ENCODE measurements around the gene GPC4. TPM values are rescaled to one million over a fixed set of nuclear protein-coding genes. Genes with fewer than 3 reads are reported as not detected.

GPC4 gene
- total RNA-seq, 2 experiments from 2014 or later, result not detected

DNA sequence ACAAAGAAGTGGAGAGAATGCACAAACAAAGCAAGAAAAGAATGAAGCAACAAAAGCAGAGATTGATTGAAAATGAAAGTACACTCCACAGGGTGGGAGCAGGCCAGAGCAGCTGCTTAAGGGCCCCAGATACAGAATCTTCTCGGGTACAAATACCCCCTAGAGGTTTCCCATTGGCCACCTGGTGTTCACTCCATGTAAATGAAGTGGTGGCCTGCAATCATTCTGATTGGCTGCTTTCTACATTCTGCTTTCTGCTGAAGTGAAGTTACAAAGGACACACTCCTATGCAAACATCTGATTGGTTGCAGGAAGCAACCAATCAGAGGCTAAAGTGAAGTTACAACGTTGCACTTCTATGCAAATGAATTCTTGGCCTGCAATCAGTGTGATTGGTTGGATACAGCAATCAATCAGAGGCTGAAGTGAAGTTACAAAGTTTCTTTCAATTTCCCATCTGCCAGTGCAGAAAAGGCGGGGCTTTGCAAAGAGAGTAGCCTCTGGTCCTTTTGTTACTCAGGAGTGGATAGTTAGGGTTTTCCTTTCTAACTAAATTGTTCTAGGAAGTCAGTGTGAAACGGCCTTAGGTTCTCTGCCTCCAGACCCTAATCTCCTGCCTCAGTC is 19.0 kb upstream of the GPC4 start:
- DNase-seq, result no peak
- no peaks in the 10 kb centered on the region for H3K4me1 Mint-ChIP-seq
- no peaks in the 10 kb centered on the region for H3K36me3 Mint-ChIP-seq (ENCODE audit: low read depth)
- POLR2A ChIA-PET, result no interaction called here
- CTCF ChIA-PET, result no interaction called here
- H3K27me3 Mint-ChIP-seq, result no peaks in the 10 kb centered on the region
- H3K27ac Mint-ChIP-seq, result no peak overlapping the region
- H3K9me3 Mint-ChIP-seq, result no peaks in the 10 kb centered on the region
- no peak overlapping the region for H3K4me3 Mint-ChIP-seq

DNA sequence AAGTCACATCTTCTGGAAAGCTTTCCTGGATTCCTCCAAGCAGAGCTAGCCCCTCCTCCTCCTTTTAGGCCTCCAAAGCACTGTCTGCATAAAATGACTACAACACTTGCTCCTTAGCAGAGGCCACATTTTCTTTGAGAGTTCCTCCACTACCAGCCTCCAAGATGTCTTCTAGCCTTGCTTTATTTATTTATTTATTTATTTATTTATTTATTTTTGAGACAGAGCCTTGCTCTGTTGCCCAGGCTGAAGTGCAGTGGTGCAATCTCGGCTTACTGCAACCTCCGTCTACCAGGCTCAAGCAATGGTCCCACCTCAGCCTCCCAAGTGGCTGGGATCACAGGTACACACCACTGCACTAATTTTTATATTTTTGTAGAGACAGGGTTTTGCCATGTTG is 4.6 kb upstream of the GPC4 start:
- H3K9me3 Mint-ChIP-seq, result no peaks in the 10 kb centered on the region
- DNase-seq, result no peak
- H3K27ac Mint-ChIP-seq, result no peak overlapping the region
- H3K4me3 Mint-ChIP-seq, result no peak overlapping the region
- CTCF ChIA-PET, result interaction anchor here (0.7 kb wide), 1 partner anchor 19 kb away, joined by 3 read pairs; no protein-coding TSS in a partner anchor
- POLR2A ChIA-PET, result no interaction called here
- H3K36me3 Mint-ChIP-seq (ENCODE audit: low read depth), result no peaks in the 10 kb centered on the region
- no peaks in the 10 kb centered on the region for H3K4me1 Mint-ChIP-seq
- peaks cover 26% of the 10 kb centered on the region for H3K27me3 Mint-ChIP-seq

DNA sequence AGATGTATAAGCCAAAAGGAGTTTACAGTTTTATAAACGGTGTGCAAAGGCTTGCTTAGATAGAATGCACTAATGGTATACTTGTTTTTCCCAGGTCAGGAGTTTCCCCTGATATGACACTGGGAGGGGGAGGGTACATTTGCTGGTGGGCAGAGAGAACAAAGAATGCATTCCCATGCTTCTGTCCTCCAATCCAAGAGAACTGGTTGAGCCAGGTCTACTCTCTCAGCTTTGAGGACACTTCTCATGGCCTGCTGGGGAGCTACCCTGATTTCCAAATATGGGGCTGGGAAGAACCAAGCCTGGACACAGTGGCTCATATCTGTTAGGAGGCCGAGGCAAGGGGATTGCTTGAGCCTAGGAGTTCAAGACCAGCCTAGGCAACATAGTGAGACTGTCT is 3.3 kb upstream of the GPC4 start:
- Mint-ChIP-seq H3K4me1 (peaks cover 2% of the 10 kb centered on the region), H3K27ac (no peak overlapping the region), H3K9me3 (no peaks in the 10 kb centered on the region), H3K27me3 (peaks cover 34% of the 10 kb centered on the region), H3K4me3 (no peak overlapping the region), H3K36me3 (ENCODE audit: low read depth) (no peaks in the 10 kb centered on the region)
- DNase-seq, result no peak
- ChIA-PET POLR2A (no interaction called here), CTCF (no interaction called here)

DNA sequence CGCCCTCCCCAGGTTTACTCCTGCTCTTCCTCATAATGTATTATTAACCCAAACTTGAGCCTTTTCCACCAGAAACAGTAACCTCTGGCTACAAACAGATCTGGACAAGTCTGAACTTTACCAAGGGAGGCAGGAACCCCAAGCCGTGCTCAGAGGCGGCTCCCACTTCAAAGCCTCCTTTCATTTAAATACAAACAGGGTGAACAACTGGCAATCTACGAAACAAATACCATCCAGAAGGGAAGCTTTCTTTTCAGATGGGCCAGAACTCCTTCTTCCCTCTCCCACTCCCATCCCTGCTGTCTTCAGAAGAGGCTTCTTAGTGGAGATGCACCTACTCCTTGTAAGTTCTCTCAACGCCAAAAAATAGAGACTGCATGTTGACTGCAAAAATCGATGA is 2.1 kb upstream of the GPC4 start:
- no peak overlapping the region for H3K4me3 Mint-ChIP-seq
- H3K36me3 Mint-ChIP-seq (ENCODE audit: low read depth), result no peaks in the 10 kb centered on the region
- CTCF ChIA-PET, result no interaction called here
- DNase-seq, result no peak
- no peak overlapping the region for H3K27ac Mint-ChIP-seq
- H3K9me3 Mint-ChIP-seq, result no peaks in the 10 kb centered on the region
- peaks cover 2% of the 10 kb centered on the region for H3K4me1 Mint-ChIP-seq
- peaks cover 43% of the 10 kb centered on the region for H3K27me3 Mint-ChIP-seq
- POLR2A ChIA-PET, result no interaction called here

DNA sequence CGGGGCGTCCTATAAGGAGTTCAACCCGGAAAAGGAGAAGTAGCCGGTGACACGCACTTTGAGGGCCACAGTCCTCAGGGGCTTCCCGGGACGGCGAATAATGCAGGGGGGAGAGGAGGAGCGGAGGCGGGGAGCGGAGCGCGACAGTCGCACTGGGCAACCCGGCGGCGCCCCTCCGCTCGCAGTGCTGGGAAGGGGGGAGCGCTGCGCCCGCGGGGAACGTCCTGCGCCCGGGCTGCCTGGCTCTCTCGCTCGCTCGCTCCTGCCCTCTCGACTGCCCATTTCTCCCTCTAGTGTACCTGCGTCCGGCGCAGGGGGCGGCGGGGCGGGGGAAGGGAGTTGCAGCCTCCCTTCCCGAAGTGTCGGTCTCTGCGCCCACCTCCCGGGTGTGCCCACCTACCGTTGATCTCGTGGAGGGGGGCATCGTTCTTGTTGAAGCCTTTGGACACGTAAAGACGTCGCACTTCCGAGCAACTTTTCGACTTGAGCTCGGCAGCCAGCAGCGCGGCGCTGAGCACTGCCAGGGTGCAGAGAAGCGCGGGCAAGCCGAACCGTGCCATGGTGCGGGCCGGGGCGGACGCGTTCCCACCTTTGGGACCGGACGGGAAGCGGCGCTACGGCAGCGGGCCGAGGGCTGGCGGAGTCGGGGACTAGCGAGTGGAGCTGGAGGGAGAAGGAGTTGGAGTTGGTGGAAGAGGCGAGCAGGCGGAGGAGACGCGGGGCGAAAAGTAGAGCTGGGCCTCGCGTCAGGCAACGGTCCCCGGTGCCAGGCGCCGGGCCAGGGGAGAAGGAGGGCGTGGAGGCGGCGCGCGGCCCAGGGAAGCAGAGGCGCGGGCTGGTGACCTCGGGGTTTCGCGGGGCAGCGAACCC is 648 bp downstream of the GPC4 start:
- POLR2A ChIA-PET, result no interaction called here
- H3K4me1 Mint-ChIP-seq, result peaks cover 2% of the 10 kb centered on the region
- CTCF ChIA-PET, result interaction anchor here (0.6 kb wide), 1 partner anchor 19 kb away, joined by 3 read pairs; no protein-coding TSS in a partner anchor
- DNase-seq, result no peak
- no peaks in the 10 kb centered on the region for H3K9me3 Mint-ChIP-seq
- H3K36me3 Mint-ChIP-seq (ENCODE audit: low read depth), result no peaks in the 10 kb centered on the region
- H3K27ac Mint-ChIP-seq, result no peak overlapping the region
- H3K27me3 Mint-ChIP-seq, result peaks cover 60% of the 10 kb centered on the region
- peak overlapping the region; percentile 58 for H3K4me3 Mint-ChIP-seq

DNA sequence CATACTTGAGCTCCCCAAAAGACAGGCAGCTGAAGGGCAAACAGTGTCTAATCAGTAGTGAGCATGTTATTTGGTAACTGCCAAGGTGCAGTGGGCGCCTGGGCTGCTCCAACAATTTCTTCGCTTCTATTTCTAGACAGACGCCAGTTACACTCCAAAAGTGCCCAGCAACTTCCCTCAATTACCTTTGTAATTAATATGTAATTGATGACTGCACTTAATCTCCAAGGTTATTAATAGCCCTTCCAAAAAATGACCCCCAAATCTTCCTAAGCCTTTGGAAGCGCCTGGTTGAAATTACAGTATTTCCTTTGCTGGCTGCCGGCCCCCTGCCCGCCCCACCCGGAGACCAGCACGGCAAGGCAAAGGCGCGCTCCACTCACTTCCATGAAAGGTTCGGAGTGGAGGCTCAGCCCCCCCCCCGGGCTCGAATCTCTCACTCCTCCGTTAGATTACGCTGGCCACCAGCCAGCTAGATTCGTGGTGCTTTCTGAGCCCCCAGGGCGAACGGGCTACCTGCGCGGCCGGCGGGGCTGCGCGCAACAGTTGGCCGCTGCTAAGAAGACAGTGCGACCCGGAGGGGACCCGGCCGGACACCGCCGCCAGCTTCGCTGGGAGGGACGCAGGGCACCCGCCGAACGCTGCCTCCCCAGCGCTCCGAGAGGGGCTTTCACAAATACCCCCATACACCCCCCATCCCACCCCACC is 1.9 kb downstream of the GPC4 start:
- Mint-ChIP-seq H3K36me3 (ENCODE audit: low read depth) (no peaks in the 10 kb centered on the region), H3K4me3 (no peak overlapping the region), H3K27ac (no peak overlapping the region), H3K27me3 (peaks cover 61% of the 10 kb centered on the region), H3K4me1 (peaks cover 2% of the 10 kb centered on the region), H3K9me3 (no peaks in the 10 kb centered on the region)
- POLR2A ChIA-PET, result no interaction called here
- CTCF ChIA-PET, result no interaction called here
- DNase-seq, result no peak

DNA sequence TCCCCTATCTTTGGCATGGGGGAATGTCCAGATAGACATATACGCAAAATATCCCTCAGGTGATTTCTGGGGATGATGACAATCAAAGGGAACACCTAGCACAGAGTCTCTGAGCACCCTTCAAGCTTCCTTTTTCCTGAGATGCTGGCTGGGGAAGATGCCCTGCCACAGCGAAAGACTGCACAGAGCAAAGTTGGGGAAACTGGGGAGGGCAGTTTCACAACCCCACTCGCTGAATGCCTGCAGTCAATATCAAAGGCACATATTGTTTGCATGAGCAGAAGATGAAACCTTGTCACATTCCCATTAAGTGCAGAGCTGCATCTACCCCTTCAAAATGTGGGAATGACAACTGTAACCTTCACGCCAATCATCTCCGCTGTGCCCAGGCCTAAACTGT is 2.6 kb downstream of the GPC4 start:
- Mint-ChIP-seq H3K27ac (no peak overlapping the region), H3K36me3 (ENCODE audit: low read depth) (no peaks in the 10 kb centered on the region), H3K9me3 (no peaks in the 10 kb centered on the region), H3K4me1 (peaks cover 2% of the 10 kb centered on the region), H3K4me3 (no peak overlapping the region), H3K27me3 (peaks cover 58% of the 10 kb centered on the region)
- ChIA-PET POLR2A (no interaction called here), CTCF (interaction anchor here (0.5 to 0.9 kb wide), 2 partner anchors 16 to 41 kb away, joined by 3 read pairs; no protein-coding TSS in a partner anchor)
- no peak for DNase-seq

DNA sequence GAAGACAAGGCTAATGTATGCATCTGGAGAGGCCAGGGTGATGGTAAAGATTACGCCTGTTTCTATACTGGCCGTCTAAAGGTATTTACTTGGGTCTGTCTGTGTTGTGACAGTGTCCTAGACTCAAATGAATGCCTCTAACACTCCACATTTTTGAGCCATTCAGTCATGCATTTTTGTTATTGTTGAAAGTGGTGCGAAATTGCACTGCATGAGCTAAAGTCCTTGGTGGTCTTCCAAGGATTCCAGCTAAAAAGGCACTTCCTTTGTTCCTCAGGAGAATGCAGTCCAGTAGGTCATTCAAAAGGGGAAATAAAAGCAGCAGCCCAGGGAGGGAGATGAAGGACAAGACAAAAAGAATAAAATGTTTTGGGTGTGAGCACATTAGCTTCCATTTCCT is 3.0 kb downstream of the GPC4 start:
- H3K27me3 Mint-ChIP-seq, result peaks cover 54% of the 10 kb centered on the region
- no peak overlapping the region for H3K27ac Mint-ChIP-seq
- ChIA-PET POLR2A (no interaction called here), CTCF (interaction anchor here (0.5 to 0.9 kb wide), 2 partner anchors 15 to 41 kb away, joined by 3 read pairs; no protein-coding TSS in a partner anchor)
- H3K9me3 Mint-ChIP-seq, result no peaks in the 10 kb centered on the region
- H3K36me3 Mint-ChIP-seq (ENCODE audit: low read depth), result no peaks in the 10 kb centered on the region
- no peak for DNase-seq
- H3K4me1 Mint-ChIP-seq, result peaks cover 2% of the 10 kb centered on the region
- no peak overlapping the region for H3K4me3 Mint-ChIP-seq

DNA sequence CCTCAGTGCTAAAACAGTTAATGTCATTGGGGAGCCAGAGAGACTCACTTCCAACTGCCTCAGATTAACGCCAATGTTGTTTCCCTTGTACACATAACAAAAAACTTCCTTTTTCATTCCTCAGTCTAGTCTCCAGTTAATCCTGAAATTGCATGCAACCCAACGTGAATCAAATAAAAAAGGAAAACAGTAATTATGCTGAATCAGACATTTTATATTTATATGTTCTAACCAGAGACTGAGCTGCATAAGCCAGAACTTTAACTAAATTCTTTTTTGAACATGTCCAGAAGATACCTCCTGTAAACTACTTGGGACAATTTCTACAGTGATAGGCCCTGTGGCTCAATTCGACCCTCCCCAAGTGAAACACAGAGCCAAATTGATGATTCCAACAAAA is 4.7 kb downstream of the GPC4 start:
- Mint-ChIP-seq H3K27ac (no peak overlapping the region), H3K27me3 (peaks cover 42% of the 10 kb centered on the region), H3K4me1 (peaks cover 2% of the 10 kb centered on the region), H3K4me3 (no peak overlapping the region), H3K36me3 (ENCODE audit: low read depth) (no peaks in the 10 kb centered on the region), H3K9me3 (no peaks in the 10 kb centered on the region)
- ChIA-PET CTCF (no interaction called here), POLR2A (no interaction called here)
- DNase-seq, result no peak

DNA sequence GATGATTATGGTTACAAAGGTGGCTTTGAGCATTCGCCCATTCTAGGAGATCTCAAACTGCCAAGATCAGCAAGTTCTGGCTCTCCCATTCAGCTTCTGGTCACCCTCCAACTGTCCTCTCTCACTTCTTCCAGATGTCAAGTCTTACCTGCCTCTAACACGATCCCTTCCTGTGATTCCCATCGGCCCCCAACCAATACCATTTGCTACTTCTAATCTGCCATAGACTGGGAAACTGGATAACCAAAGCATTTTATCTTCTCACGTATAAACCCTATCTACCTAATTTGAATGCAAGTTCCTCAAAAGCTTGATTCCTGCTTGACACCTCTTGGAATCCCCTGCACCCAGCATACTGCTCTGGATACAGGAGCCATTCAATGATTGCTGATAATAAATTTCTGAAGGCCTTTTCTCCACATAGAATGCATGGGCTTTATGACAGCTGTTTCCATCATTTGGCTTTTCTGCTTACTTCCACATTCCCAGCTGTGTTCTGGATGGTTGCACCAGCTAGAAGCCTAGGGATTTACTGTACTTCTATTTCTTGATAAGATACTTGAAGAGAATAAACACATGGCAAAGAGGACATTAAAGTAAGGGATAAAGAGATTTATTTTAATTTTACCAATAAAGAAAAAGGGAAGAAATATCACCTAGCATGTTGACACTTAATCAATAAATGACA is 9.6 kb downstream of the GPC4 start:
- POLR2A ChIA-PET, result no interaction called here
- Mint-ChIP-seq H3K4me3 (no peak overlapping the region), H3K27me3 (peaks cover 12% of the 10 kb centered on the region), H3K36me3 (ENCODE audit: low read depth) (no peaks in the 10 kb centered on the region), H3K9me3 (no peaks in the 10 kb centered on the region), H3K4me1 (peaks cover 10% of the 10 kb centered on the region), H3K27ac (no peak overlapping the region)
- CTCF ChIA-PET, result no interaction called here
- no peak for DNase-seq

DNA sequence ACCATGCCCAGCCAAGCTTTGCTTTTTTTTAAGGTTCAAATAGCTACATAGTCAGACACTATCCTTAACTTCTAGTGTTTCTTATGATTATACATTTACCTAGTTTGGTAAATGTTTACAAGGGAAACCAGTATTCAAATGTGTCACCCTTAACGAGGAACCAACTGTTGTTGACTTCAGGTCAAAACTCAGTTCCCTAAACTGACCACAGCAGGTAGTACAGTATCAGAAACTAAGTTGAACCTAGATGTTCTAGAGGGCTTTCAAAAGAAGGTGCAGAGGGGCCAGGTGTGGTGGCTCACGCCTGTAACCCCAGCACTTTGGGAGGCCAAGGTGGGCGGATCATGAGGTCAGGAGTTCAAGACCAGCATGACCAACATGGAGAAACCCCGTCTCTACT is 11.3 kb downstream of the GPC4 start:
- Mint-ChIP-seq H3K4me1 (peaks cover 10% of the 10 kb centered on the region), H3K9me3 (no peaks in the 10 kb centered on the region), H3K36me3 (ENCODE audit: low read depth) (no peaks in the 10 kb centered on the region), H3K27me3 (peaks cover 3% of the 10 kb centered on the region), H3K4me3 (no peak overlapping the region), H3K27ac (no peak overlapping the region)
- CTCF ChIA-PET, result no interaction called here
- DNase-seq, result no peak
- POLR2A ChIA-PET, result no interaction called here

DNA sequence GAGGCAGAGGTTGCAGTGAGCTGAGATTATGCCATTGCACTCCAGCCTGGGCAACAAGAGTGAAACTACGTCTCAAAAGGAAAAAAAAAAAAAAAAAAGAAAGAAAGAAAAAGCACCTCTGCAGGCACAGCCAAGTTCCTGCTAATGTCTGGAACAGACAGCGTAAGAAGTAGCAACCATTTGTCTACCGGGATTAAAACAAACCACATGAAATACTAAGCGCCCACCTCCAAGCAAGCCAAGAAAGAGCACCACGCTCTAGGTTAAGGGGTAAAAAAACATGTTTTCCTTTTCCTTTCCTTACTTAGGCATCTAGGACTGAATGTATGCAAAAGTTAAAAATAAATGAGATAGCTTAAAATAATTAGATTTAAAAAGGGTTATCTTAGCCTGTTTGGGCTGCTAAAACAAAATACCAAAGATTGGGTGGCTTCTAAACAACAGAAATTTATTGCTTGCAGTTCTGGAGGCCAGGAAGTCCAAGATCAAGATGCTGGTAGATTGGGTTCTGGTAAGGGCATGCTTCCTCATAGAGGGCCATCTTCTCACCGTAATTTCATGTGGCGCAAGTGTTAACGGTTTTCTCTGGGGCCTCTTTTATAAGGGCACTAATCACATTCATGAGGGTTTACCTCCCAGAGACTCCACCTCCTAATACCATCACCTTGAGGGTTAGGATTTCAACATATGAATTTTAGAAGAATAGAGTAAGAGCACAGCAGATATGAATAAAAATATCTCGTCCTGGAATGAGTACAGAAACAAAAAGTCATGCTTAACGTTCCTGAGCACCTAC is 12.3 kb downstream of the GPC4 start:
- no peak overlapping the region for H3K4me3 Mint-ChIP-seq
- H3K4me1 Mint-ChIP-seq, result peaks cover 10% of the 10 kb centered on the region
- ChIA-PET POLR2A (no interaction called here), CTCF (no interaction called here)
- no peak overlapping the region for H3K27ac Mint-ChIP-seq
- DNase-seq, result no peak
- peaks cover 3% of the 10 kb centered on the region for H3K27me3 Mint-ChIP-seq
- H3K9me3 Mint-ChIP-seq, result no peaks in the 10 kb centered on the region
- H3K36me3 Mint-ChIP-seq (ENCODE audit: low read depth), result no peaks in the 10 kb centered on the region
